Nephron (organoid): ENCODE results near the gene MYBPC3.
A peak's percentile ranks its signal among the peaks of the same experiment; 100 is the strongest.
"Not testable (repeated sequence)": the region's sequence is repeated elsewhere in the genome, so short reads cannot be mapped to it uniquely, and the experiment has no call there.

ENCODE experiments used
- H3K27ac Mint-ChIP-seq, 3 experiments: 2 replicates each; pipeline ENCODE4 v1.8.0; 2020; ENCODE audit warnings: mixed read lengths in 3 of 3, mild to moderate bottlenecking in 2 of 3, moderate library complexity in 1 of 3
- H3K27me3 Mint-ChIP-seq: 2 replicates; pipeline ENCODE4 v1.8.0; 2021; ENCODE audit warnings: low read depth, mild to moderate bottlenecking, moderate library complexity, mixed read lengths
- H3K36me3 Mint-ChIP-seq: 2 replicates; pipeline ENCODE4 v1.8.0; 2020; ENCODE audit warnings: low read depth, mixed read lengths
- H3K4me1 Mint-ChIP-seq: 2 replicates; pipeline ENCODE4 v1.8.0; 2020; ENCODE audit warnings: mixed read lengths
- H3K4me3 Mint-ChIP-seq, 3 experiments: 2 replicates each; pipeline ENCODE4 v1.8.0; 2020; ENCODE audit warnings: mild to moderate bottlenecking in 3 of 3, mixed read lengths in 3 of 3, moderate library complexity in 2 of 3
- H3K9me3 Mint-ChIP-seq: 2 replicates; pipeline ENCODE4 v1.8.0; 2020; ENCODE audit warnings: mixed read lengths
- TF ChIP-seq, protein P1 (sequence below), 3 experiments: fragments of 200-600 bp; sonication (generic); IDR thresholded peaks; one replicate each; pipeline ENCODE4 v1.5.0; 2021; ENCODE audit warnings: antibody characterized with exemption in 3 of 3; ENCODE audit not compliant: unreplicated experiment in 3 of 3

Gene MYBPC3

DNA sequence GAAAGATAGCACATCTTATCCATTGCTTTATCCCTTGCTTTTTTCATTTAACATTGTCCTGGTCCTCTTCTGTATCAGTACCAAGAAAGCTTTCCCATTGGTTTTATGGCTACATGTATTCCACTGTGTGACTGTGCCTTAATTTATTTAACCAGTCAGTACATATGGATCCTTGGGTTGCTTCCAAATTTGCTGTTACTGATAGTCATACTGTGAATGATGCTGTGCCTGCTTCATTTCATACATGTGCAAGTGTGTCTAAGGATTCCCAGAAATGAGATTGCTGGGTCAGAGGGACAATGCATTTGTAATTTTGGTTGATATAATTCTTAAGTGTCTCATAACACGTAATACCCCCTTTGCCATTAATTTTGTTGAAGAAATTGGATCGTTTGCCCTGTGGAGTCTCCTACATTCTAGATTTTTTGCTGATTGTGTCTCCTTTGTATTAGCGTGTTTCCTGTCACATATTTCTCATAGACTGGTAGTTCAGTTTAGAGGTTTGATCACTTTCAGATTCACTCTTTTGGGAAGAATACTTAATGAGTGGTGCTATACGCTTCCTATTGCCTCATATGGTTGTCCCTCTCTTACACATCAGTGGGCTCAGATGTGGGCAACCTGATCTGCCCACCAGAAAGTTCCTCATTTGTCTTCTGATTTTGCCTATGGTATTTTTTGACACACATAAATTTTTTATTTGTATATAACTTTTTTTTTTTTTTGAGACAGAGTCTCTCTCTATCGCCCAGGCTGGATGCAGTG, 35.3 kb downstream of the MYBPC3 start:
- TF ChIP-seq, protein P1, sequence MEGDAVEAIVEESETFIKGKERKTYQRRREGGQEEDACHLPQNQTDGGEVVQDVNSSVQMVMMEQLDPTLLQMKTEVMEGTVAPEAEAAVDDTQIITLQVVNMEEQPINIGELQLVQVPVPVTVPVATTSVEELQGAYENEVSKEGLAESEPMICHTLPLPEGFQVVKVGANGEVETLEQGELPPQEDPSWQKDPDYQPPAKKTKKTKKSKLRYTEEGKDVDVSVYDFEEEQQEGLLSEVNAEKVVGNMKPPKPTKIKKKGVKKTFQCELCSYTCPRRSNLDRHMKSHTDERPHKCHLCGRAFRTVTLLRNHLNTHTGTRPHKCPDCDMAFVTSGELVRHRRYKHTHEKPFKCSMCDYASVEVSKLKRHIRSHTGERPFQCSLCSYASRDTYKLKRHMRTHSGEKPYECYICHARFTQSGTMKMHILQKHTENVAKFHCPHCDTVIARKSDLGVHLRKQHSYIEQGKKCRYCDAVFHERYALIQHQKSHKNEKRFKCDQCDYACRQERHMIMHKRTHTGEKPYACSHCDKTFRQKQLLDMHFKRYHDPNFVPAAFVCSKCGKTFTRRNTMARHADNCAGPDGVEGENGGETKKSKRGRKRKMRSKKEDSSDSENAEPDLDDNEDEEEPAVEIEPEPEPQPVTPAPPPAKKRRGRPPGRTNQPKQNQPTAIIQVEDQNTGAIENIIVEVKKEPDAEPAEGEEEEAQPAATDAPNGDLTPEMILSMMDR (IDR thresholded peaks at IDR 0.05; ENCODE audit: unreplicated experiment in 3 of 3) = no peak
- Mint-ChIP-seq H3K4me1 (no peaks in the 10 kb centered on the region), H3K27ac (no peak overlapping the region), H3K27me3 (no peaks in the 10 kb centered on the region), H3K36me3 (peaks cover 42% of the 10 kb centered on the region), H3K4me3 (no peak overlapping the region), H3K9me3 (no peaks in the 10 kb centered on the region)

DNA sequence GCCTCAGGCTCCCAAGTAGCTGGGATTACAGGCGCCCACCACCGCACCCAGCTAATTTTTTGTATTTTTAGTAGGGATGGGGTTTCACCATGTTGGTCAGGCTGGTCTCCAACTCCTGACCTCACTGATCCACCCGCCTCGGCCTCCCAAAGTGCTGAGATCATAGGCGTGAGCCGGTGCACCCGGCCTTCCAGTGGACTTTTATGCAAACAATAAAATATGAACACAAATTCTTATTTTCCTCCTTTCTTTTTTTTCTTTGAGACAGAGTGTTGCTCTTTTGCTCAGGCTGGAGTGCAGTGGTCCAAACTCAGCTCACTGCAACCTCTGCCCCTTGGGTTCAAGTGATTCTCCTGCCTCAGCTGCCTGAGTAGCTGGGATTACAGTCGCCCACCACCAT, 36.0 kb downstream of the MYBPC3 start:
- not testable (repeated sequence) for H3K9me3 Mint-ChIP-seq, H3K27me3 Mint-ChIP-seq, H3K4me3 Mint-ChIP-seq, H3K4me1 Mint-ChIP-seq, H3K27ac Mint-ChIP-seq
- peaks cover 39% of the 10 kb centered on the region for H3K36me3 Mint-ChIP-seq

DNA sequence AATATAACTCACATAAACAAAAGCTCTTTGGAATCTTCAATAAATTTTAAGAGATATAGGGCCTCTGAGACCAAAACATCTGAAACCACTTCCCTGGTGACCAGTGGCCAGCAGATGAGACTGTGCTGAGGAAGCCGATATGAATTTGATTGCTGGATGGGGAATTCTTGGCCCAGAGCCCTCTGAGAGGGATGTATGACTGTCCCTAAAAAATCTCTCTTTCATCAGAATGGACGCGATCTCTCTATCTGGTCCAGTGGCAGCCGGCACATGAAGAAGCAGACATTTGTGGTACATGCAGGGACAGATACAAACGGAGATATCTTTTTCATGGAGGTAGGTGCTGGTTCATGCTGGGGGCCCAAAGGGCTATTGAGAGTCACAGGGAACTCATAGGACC, 37.5 kb downstream of the MYBPC3 start:
- Mint-ChIP-seq H3K27ac (no peak overlapping the region), H3K36me3 (peaks cover 42% of the 10 kb centered on the region), H3K4me1 (no peaks in the 10 kb centered on the region), H3K9me3 (no peaks in the 10 kb centered on the region), H3K27me3 (no peaks in the 10 kb centered on the region), H3K4me3 (no peak overlapping the region)
- TF ChIP-seq, protein P1 (IDR thresholded peaks at IDR 0.05; ENCODE audit: unreplicated experiment in 3 of 3) = no peak

DNA sequence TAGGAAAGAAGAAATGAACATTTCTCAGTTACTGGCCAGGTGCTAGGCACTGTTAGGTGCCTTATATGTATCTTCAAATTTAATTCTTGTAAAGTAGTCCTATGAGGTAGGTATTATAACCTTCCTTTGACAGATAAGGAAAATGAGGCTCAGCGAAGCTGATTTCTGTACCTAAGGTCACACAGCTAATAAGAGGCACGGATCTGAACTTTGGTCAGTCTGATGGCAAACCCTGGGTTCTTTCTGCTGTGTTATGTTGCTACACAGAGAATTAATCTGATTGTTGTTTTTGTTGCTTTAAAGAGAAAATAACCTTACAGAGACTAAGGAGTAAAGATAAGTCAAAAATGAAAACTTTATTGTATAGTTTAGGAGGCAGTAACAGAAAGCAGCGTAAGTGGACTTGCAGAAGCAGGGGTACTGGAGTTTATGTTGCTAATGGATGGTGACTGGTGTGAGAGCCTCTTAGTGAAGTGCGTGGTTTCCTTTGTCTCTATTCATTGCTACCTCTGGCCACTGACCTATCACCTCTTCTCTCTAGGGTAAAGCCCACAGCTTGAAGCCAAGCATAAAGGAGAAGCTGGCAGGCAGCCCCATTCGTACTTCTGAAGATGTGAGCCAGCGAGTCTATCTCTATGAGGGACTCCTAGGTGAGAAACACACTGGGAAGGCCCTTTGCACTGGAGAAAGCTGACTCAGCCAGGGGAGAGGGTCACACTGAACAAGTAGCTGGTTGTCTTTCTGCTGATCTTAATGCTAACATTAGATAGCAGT, 44.3 kb downstream of the MYBPC3 start:
- peaks cover 9% of the 10 kb centered on the region for H3K9me3 Mint-ChIP-seq
- no peaks in the 10 kb centered on the region for H3K27me3 Mint-ChIP-seq
- TF ChIP-seq, protein P1 (IDR thresholded peaks at IDR 0.05; ENCODE audit: unreplicated experiment in 3 of 3) = no peak
- no peak overlapping the region for H3K27ac Mint-ChIP-seq
- H3K36me3 Mint-ChIP-seq = peaks cover 62% of the 10 kb centered on the region
- no peak overlapping the region for H3K4me3 Mint-ChIP-seq
- H3K4me1 Mint-ChIP-seq = no peaks in the 10 kb centered on the region

DNA sequence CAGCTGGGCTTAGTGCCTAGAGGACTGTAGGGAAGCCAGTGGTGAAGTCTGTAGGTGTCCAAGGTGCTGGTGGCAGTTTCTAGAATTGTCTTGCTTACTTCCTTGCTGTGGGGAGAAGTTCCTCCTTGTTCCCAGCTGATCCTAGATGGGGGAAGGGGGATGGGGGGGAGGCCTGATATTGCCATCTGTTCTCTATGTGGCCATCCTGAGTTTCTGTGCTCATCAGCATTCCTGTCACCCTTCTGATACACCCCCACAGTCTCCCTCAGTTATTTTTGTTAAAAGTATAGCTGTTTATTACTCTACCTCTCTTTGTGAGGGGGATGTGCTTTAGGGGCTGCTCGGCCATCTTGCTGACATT, 46.0 kb downstream of the MYBPC3 start:
- H3K4me3 Mint-ChIP-seq = no peak overlapping the region
- peaks cover 21% of the 10 kb centered on the region for H3K9me3 Mint-ChIP-seq
- H3K4me1 Mint-ChIP-seq = no peaks in the 10 kb centered on the region
- peaks cover 76% of the 10 kb centered on the region for H3K36me3 Mint-ChIP-seq
- peak overlapping the region in 1 of 3 experiments; percentile 82 for H3K27ac Mint-ChIP-seq
- TF ChIP-seq, protein P1 (IDR thresholded peaks at IDR 0.05; ENCODE audit: unreplicated experiment in 3 of 3) = no peak
- H3K27me3 Mint-ChIP-seq = no peaks in the 10 kb centered on the region

DNA sequence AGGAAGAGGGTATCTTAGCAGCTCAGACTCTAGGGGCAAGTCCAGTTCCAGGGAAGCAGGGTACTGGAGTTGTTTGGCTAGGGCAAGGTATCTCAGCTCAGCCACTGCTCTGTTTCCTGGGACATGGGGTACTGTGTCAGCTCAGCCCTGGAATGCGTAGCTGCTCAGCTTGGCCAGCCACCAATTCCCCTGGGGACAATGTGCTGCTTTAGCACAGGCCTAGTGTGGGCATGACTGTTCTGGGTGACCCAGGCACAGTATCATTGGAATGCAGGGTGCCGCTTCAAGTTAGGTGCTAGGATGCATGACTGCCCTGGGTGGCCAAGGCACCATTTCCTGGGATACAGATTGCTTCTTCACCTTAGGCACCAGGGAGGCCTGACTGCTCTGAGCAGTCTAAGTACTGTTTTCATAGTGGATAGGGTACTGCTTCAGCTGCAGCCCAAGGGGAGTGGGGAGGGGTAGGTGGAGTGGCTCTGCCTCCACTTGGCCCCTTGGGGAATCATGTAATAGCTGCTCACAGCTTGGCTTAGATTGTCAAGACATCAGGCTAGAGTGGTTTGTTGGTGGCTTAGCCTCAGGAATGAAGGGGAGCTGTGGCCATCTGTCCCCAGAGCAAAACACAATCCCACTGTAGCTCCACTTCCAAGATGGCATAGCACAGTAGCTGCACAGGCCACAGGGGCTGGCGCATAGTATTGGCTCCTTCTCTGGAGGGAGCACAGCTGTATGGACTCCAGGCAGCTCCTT, 46.6 kb downstream of the MYBPC3 start:
- TF ChIP-seq, protein P1 (IDR thresholded peaks at IDR 0.05; ENCODE audit: unreplicated experiment in 3 of 3) = no peak
- peaks cover 24% of the 10 kb centered on the region for H3K9me3 Mint-ChIP-seq

More for the DNA sequence above, 46.6 kb downstream of the MYBPC3 start:
- Mint-ChIP-seq H3K4me3 (no peak overlapping the region), H3K36me3 (peaks cover 76% of the 10 kb centered on the region), H3K4me1 (no peaks in the 10 kb centered on the region), H3K27ac (peak overlapping the region in 1 of 3 experiments; percentile 82), H3K27me3 (no peaks in the 10 kb centered on the region)
